ENCODE measurements around the gene MISP. TPM values are rescaled to one million over a fixed set of nuclear protein-coding genes. Genes with fewer than 3 reads are reported as not detected.

Gene MISP
- total and polyA plus RNA-seq, 2 of the 8 experiments (the other 6 are each of a cell fraction or from before 2014, with no cell fraction given), result 0.43 to 0.45 TPM

- no peak for TF ChIP-seq HDAC2 (IDR thresholded peaks at IDR 0.05; ENCODE audit: borderline replicate concordance in 1 of 2, low read depth in 2 of 2, low read length in 2 of 2)
- TF ChIP-seq PHF8 (conservative IDR thresholded peaks at IDR 0.05; ENCODE audit: low read depth, low read length), result no peak
- TF ChIP-seq RNF2 (IDR thresholded peaks at IDR 0.05; ENCODE audit: borderline replicate concordance, low read depth, low read length, missing control alignments, poor library complexity, severe bottlenecking), result no peak
Measured at GRCh38 chr19:799076-799881, 48.4 kb downstream of the MISP start (continued).
